GM21447 (cell line): ENCODE results near the gene ATP9B.

Experiments
- ATAC-seq: cut with Tn5 transposase; IDR thresholded peaks from one replicate; pipeline ENCODE4 v1.9.1; 2021; ENCODE audit not compliant: unreplicated experiment

The ATP9B gene

DNA sequence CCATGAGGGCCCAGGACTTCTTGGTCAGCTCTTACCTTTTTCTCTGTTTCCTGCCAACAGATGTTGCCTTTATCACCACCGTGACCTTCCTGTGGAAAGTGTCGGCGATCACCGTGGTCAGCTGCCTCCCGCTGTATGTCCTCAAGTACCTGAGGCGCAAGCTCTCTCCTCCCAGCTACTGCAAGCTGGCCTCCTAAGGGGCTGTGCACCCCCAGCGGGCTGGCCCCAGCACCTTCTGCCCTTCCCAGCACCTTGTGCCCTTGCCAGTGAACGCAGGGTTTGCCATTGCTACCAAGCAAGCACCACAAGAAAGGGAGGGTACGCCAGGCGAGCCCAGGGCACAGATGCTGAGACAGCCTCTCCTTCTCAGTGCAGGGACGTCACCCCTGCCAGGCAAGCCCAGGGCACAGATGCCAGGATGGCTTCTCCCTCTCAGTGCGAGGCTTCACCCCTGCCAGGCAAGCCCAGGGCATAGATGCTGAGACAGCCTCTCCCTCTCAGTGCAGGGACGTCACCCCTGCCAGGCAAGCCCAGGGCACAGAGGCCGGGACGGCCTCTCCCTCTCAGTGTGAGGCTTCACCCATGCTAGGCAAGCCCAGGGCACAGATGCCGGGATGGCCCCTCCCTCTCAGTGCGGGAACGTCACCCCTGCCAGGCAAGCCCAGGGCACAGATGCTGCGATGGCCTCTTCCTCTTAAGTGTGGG is 308.1 kb downstream of the ATP9B start:
- ATAC-seq: no peak

DNA sequence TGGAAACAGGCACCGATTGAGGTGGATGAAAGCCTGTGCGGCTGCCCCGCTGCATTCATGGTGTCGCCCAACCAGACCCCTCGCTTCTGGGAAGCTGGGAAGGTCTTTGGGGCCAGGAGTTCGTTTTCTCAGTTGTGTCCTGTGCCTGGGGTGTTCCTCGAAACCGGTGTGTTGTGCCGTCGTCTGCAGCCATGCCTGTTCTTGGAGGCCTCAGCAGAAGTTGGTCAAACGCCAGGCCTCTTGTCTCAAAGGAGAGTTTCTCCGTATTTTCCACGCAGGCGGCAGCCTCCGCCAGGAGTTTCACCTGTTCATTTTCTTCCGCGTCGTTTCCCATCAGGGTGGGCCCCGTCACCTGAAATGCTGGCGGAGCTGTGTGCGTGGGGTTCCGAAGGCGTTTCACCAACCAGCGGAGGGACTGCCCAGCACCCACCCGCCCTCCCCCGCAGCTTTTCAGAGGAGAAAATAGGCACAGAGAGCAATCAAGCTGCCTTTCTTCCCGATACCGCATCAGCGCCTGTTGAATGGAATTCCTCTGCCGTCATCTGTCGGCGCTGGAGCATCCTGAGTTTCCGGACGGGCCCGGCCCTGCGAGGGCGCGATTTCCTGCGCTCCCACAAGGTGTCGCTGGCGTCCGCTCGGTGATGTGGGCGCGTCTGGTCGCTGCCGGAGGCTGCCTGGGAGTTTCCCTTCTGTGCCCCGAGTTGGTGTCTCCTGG is 309.5 kb downstream of the ATP9B start:
- ATAC-seq: peak; percentile 70

DNA sequence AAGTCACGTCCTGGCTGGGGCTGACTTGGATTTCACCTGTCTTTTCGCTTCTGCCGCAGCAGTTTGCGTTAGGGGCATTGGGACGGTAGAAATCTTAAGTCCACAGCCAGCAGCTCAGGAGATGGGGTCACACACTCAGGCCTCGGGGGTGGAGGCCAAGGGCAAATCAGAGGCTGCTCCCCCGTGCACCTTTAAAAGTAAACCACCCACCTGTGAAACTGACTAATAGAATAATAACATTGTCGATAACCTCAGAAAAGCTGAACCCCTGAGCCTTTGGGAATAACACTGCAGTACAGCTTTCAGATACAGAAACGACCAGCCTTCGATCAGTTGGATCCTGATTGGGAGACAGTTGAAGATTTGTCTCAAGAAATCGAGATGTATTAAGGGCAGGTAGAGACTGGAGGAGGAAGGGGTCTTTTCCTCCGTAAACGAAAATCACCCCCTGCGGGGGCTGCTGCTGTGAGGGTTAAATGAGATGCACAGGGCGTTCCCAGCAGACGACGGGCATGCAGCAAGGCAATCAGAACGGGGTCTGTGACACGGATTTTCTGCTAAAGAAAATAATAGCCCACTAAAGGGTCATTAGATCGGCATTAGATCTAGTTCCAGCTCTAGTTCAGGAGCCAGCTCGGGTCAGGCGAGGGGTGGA is 310.2 kb downstream of the ATP9B start:
- no peak for ATAC-seq

DNA sequence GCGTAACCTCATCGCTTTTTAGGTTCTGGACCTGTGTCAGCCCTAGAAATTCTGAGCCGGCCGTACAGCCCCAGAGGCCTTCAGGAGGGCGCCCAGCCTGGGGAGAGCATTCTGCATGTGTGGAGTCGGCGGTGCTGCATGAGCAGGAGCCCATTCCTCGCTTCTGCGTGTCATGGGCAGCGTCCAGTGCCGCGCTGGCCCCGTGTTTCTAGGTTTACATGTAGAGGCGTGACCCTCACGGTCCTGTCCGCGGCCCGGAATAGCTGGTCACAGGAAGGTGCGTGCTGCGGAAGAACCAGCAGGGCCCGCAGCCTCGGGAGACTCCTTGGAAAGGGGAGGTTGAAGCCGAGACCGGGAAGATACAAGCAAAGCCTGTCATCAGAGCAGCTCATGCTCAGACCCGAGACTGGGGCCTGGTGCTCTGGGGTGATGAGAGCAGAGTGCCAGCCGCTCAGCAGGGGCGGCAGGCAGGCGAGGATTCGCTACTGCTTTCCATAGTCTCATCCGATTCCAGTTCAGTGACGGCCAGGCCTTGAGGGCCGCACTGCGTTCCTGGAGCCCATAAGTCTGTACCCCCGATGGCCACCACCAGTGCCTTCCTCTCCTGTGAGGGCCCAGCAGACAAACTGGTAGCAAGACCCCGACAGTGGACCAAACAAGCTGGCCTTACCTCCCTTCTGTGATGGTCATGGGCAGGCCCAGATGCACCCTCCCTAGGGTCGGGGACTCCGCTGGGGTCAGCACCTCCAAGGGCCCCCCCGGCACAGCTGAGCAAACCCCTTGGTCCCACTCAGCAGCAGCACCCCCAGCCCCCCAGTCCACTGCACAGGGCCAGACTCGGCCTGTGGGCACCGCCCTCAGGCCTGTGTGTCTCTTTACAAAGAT is 311.0 kb downstream of the ATP9B start:
- ATAC-seq: no peak

DNA sequence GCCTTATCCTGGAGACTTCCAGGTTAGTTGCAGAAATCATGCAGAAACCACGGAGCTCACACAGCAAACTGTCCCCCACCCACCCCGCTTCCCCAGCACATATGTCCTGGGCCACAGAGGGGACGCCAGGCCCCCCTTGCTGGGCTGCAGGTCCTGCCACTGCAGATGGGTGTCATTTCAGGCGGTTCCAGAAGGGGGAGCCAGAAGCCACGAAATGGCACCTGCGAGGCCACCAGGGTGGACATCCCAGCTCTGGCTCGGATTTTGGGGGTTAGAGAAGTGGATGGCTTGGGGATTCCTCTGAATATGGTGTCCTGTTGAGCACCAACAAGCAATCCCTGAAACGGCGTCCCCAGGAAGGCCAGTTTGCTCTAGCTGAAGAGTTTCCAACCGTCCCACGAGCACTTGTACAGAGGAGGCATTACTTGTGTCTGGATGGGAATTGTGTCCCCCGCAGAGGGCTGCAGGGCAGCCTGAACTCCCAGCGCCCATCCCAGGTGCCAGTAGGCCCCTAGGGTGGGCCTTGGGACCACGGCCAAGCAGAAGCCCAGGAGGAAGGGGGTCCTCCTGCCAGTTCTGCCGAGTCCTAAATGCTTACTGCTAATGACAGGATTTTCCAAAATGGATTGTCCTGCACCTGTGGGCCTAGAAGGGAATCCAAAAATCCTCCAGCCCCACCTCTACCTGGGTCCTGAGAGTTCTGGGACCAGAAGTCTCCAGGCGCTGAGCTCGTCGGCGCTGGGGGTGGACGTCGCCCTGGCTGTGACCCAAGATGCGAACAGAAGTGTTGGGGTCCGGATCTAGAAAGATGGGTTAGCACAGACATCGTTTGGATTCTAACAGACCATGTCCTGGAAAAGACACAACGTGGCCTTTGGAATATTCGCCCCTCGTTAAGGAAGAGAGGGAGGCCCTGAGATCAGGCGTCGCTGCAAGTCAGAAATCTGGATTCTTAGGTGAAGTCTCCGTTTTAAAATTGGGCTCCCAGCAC is 311.9 kb downstream of the ATP9B start:
- ATAC-seq: no peak

DNA sequence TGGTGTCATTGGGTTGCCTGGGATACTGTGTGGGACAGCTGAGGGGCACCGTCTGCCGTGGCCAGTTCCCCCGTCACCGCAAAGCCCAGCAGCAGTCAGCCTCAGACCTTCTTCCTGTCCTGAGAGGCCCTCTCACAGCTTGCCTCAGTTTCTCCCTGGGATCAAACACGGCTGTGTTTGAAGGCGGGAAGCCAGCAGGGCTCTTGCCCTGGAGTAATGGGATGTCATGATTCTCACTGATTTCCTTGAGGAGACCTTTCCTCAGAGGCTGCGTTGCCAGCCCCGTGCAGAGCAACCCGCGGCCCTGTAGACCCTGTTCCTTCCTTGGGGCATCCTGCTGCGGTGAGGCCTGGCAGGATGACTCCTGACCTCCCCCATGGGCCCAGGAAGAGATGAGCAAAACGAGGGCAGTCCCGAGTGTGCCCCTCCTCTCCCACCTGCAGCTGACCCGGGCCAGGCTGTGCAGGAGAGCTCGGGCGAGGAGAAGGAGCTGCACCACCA is 312.7 kb downstream of the ATP9B start:
- no peak for ATAC-seq

DNA sequence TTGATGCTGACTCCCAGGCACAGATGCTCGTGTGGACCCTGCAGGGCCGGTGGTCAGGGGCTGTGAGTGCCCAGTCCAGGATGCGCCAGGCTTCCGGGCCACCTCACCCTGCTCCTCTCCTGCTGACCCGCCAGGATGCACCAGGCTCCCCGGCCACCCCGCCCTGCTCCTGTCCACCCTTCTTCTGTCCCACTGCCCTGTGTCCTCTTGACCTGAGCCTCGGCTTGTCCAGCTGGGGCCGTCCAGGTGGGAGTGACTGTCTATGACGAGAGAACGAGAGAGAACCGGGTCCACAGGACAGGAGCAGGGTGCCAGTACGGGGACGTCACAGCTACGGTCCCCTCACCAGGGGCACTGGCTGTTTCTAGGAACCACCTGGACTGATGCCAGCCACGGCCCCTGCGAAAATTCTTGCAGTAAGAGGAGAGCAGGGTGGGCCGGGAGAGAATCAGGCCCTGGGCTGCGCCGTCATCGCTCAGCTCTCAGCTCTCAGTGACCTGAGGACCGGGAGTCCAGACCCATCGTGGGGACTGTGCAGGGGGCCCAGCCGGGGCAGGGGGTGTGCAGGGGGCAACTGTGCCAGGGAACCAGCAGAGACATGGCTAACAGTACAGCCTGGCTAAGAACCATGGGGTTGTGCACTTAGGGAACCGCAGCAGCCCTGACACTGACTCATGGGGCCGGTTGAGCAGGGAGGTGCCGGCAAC is 313.6 kb downstream of the ATP9B start:
- no peak for ATAC-seq

DNA sequence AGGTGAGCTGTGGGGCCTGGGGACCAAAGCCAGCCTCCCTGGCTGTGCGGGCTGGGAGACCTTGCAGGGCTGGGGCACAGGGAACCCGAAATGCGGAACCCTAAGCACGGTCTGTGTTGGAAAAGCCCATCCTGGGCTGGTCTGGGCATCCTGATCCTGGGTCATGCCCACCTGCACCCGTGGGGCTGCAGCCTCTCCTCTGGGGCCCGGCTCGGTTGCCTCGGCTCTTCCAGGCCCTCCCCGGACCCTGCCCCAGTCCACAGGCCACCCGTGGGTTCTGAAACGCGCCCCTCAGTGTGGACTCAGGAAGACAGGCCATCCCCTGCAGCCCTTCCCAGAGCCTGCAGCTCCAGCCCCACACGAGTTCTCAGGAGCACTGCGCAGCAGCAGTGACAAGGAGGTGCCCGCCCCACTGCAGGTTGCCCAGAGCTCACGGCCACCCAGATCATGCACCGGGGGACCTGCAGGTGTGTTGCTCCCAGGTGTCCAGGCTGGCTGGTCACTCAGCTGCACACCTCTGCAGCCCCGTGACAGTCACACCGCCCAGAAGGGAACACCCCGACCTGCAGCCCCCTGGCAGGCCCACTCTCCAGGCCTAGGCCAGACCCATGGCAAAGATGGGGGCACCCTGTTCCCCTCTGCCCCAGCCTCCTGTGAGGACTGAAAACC is 314.3 kb downstream of the ATP9B start:
- no peak for ATAC-seq

DNA sequence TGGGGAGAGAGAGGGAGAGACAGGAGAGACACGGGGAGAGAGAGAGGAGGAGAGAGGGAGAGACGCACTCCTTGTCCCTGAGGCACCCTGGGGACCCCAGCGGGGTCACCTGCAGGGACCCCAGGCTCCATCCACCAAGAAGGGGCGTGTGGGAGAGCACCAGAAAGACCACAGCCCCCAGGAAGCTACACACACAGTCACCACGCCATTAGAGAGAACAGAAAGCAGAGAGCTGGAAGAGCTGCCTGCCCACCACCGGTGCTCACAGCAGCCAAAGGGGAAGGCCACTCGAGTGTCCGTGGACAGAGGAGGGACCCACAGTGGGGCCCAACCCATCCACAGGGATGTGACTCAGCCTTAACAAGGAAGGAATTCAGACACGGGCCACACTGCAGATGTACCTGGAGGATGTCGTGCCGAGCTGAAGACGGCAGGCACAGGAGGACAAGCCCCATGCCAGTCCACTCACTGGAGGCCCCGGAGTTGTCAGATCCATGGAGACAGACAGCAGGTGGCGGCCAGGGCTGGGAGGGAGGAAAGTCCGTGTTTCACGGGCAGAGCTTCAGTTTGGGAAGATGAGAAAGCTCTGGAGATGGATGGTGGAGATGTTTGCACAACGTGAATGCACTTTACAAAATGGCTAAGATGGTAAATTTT is 315.1 kb downstream of the ATP9B start:
- no peak for ATAC-seq

DNA sequence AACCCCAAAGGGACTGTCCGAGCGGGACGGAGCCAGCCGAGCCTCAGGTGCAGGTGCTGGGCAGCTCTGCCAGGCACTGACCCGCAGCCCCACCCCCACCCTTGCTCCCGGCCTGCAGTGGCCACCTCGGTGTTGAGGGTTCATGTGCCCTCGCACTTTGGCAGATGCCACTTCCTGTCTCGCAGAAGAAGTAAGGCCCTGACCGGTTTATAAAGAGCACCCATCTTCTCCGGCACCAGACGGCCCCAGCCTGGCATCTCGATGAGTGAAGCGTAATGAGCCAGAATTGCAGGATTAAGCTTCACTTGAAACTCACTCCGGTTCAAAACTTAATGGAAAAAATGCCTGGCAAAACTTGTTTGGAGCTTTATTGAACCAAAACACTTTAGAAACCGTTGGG is 315.6 kb downstream of the ATP9B start:
- no peak for ATAC-seq

DNA sequence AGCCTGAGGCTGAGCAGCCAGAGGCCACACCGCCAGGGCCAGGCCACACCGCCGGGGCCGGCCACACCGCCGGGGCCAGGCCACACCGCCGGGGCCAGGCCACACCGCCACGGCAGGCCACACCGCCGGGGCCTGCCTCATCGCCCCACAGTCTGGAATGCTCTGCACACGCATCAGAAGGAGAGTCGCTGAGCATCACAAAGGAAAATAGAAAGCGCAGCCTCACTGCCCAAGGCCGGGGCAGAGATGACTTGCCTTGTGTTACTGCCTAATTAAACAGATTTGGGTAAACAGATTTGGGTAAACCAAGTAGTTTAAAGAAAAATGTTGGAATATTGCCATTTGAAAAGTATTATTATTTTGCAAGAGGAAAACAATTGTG is 316.1 kb downstream of the ATP9B start:
- no peak for ATAC-seq

DNA sequence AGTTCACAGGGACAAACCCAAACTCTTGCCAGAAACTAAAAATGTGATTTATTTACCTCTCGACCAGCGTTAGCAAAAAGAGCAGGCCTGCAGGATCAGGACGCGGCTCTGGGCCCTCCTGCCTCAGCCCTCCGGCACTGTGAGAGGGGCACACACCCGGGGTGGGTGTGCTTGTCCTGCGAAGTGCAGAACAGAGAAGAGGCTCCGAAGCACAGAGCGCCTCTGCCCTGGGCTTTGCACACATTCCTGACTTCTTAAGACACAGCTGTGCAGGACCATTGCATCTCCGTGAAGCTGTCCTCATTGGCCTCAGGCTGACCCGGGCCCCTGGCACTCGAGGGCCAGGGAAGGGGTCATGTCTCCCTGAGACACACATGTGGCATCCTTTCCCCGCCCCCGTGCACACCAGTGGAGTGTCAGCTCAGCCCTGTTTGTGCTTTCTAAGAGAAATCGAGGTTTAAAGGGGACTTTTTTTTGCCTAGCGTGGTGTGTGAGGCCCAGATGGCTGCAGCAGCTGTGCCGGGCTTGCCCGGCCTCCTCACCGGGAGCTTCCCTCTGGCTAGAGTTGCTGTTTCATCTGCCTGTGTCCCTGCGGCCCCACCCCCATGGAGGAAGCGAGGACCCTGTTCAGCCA is 316.6 kb downstream of the ATP9B start:
- no peak for ATAC-seq

DNA sequence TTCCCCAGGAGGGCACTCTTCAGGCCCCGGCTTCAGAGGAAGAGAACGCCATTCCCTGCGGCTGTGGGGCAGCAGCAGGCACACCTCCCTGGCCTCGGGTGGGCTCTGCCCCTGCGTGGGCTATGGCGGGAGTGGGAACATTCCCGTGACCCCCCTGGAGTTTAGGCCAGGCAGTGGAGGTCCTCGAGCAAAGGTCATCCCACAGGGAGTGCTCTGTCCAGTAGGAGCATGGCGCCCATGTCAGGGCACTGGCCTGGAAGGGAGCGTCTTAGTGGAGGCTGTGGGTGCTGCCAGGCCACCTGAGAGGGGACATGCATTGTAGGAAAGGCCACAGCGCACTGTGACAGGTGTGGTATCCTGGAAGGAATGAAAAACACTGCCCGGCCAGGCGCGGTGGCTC is 317.4 kb downstream of the ATP9B start:
- no peak for ATAC-seq

DNA sequence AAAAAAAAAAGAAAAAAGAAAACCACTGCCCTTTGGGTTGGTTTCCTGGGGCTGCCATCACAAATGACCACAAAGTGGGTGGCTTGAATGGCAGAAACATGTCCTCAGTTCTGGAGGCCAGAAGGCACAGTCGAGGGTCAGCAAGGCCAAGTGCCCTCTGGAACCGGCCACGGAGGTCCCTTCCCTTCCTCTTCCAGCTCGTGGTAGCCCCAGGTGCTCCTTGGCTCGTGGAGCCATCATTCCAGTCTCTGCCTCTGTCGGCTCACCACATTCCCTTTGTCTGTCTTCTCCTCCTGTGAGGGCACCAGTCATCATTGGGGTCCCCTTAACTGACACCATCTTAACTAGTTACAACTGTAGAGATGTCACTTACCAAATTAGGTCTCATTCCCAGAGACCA is 318.0 kb downstream of the ATP9B start:
- no peak for ATAC-seq

DNA sequence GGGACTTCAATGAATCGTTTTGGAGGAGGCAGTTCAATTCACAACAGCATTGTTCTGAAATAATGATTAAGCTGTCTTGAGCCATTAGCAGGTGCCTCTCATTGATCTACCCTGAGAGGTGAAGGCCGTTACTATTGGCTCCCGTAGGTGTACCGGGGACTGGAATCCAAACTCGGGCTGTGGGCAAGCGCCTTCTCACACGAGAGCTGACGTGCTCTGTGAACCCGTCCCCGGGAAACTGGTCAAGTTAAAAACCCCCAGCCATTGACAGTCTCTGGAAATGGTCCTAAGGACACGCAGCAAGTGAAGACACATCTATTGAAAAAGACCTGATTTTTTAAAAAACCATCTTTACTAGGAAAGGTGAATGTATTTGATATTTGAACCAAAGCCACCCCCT is 318.4 kb downstream of the ATP9B start:
- ATAC-seq: no peak

DNA sequence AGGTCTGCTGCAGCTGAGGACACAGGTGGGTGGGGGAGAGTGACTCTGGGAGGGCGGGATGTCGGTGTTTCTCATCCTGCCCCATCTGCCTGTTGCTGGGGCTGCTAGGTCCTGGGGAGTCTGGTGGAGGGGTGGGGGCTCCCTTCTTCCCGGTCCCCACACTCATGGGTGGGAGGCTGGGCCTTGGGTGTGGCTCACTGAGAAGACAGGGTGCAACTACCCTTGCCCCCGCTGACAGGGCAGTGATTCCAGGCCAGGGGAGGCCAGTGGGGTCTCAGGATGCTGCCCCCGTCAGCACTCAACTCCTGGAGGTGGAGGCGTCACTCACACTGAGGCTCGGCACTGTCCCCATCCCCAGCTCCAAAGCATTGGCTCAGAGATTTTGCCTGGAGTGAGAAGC is 318.8 kb downstream of the ATP9B start:
- no peak for ATAC-seq

DNA sequence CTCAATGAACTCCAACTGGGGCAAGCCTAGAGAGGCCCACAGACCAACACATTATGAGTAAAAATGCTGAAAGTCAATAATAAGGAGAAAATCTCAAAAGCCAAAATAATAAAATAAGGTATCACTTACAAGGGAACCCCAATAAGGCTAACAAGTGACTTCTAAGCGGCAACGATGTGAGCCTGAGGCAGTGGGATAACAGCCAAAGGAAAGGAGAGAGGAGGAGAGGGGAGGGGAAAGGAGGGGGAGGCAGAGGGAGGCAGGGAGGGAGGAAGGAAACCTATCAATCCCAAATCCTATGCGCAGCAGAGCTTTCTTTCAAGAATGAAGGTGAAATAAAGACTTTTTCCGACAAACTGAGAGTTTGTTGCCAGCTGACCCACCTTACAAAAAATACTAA is 320.5 kb downstream of the ATP9B start:
- no peak for ATAC-seq

DNA sequence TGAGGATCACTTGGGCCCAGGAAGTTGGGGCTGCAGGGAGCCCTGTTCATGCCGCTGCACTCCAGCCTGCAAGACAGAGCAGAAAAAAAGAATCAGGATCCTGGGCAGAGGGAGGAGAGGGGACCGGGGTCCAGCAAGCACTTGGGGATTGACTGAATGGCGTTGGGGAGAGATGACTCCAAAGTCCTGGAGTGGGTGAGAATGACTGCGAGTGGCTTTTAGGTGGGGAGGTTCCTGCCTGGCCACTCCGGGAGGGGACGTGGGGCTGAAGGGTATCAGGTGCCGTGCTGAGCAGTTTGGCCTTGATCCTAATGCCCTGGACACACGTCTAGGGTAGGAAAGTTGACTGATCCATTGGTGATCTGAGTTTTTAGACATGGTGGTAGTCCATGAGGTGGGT is 323.0 kb downstream of the ATP9B start:
- no peak for ATAC-seq
